Measurements from ENCODE around the gene CIDEC. TPM values are rescaled to one million over a fixed set of nuclear protein-coding genes. Genes with fewer than 3 reads are reported as not detected.
A peak's percentile ranks its signal among the peaks of the same experiment; 100 is the strongest.

Gene CIDEC
- total and polyA plus RNA-seq, 7 donors = 1.6 to 120 (median 30.6) TPM

DNA sequence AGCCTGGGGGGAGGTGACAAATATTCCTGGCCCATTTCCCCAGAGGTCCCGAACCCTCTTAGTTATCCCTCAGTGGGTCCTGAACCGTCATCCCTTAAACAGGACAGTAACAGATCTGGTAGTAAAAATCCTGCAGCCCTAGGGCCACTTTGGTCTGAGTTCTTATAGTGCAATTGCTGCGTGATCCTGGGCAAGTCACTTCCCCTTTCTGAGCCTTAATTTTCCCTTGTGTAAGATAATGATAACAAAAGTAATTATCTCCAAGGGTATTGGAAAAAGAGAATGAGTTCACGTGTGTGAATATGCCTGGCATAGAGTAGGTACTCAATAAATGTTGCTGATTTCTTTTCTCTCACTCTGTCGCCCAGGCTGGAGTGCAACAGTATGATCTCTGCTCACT is 7.4 kb upstream of the CIDEC start:
- TF ChIP-seq EP300 (IDR thresholded peaks at IDR 0.05) (no peak), POLR2AphosphoS5 (IDR thresholded peaks at IDR 0.05) (no peak), POLR2A (IDR thresholded peaks at IDR 0.05) (no peak)
- TF ChIP-seq, protein P1, sequence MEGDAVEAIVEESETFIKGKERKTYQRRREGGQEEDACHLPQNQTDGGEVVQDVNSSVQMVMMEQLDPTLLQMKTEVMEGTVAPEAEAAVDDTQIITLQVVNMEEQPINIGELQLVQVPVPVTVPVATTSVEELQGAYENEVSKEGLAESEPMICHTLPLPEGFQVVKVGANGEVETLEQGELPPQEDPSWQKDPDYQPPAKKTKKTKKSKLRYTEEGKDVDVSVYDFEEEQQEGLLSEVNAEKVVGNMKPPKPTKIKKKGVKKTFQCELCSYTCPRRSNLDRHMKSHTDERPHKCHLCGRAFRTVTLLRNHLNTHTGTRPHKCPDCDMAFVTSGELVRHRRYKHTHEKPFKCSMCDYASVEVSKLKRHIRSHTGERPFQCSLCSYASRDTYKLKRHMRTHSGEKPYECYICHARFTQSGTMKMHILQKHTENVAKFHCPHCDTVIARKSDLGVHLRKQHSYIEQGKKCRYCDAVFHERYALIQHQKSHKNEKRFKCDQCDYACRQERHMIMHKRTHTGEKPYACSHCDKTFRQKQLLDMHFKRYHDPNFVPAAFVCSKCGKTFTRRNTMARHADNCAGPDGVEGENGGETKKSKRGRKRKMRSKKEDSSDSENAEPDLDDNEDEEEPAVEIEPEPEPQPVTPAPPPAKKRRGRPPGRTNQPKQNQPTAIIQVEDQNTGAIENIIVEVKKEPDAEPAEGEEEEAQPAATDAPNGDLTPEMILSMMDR (IDR thresholded peaks at IDR 0.05) = no peak
- DNase-seq = no peak
- intact Hi-C loops (cut with DNase I) = no loop called here
- Histone ChIP-seq H3K4me1 (peaks cover 0 to 38% (median 28%) of the 10 kb centered on the region in 4 donors), H3K36me3 (peaks cover 0 to under 1% (median 0%) of the 10 kb centered on the region in 4 donors), H3K27ac (no peak overlapping the region), H3K27me3 (no peaks in the 10 kb centered on the region), H3K4me3 (no peak overlapping the region), H3K9me3 (no peaks in the 10 kb centered on the region)
- WGBS, 2 donors = 89% methylated on average over 5 of the region's 5 CpGs

DNA sequence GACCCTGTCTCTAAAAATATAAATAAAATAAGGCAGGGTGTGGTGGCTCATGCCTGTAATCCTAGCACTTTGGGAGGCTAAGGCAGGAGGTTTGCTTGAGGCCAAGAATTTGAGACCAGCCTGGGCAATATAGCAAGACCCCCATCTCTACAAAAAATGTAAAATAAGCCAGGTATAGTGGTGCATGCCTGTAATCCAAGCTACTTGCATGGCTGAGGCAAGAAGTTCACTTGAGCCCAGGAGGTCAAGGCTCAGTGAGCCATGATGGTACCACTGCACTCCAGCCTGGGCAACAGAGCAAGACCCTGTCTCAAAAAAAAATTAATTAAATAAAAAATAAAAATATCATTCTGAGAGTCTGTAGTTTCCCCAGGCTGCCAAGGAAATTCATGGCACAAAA is 6.3 kb upstream of the CIDEC start:
- no peak for DNase-seq
- H3K27me3 ChIP-seq = no peaks in the 10 kb centered on the region
- no peaks in the 10 kb centered on the region for H3K36me3 ChIP-seq
- intact Hi-C loops (cut with DNase I) = no loop called here
- peaks cover 0 to 26% (median 20%) of the 10 kb centered on the region in 4 donors for H3K4me1 ChIP-seq
- H3K9me3 ChIP-seq = no peaks in the 10 kb centered on the region
- H3K27ac ChIP-seq = no peak overlapping the region
- TF ChIP-seq EP300 (IDR thresholded peaks at IDR 0.05) (no peak), POLR2A (IDR thresholded peaks at IDR 0.05) (no peak), POLR2AphosphoS5 (IDR thresholded peaks at IDR 0.05) (no peak)
- TF ChIP-seq, protein P1 (IDR thresholded peaks at IDR 0.05) = no peak
- H3K4me3 ChIP-seq = no peak overlapping the region

DNA sequence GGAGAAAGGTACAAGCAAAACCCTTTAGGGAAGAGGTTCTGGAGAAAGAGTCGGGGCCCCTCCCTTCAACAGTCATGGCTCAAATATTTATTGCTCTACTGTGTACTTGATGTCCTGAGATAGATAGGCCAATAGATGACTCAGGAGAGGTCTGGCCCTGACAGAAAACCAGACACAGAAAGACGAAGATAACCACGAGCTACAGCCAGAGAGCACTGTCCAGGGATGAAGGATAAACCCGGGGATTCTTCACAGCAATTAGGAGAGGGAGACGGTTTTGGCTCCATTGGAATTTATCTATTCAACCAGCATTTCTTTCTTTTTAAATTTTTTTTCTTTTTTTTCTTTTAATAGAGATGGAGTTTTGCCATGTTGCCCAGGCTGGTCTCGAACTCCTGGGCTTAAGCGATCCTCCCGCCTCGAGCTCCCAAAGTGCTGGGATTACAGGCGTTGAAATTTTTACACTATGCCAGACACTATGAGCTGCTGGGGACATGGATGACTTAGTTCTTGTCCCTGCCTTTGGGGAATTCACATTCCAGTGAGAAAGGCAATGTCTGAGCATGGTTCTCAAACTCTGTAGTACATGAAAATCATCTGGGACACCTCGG is 4.6 kb upstream of the CIDEC start:
- H3K27ac ChIP-seq = peak overlapping the region in 3 of 4 donors; percentile 41 to 71 (median 53)
- H3K9me3 ChIP-seq = no peaks in the 10 kb centered on the region
- peaks cover 0 to 18% (median 13%) of the 10 kb centered on the region in 4 donors for H3K4me1 ChIP-seq
- no peak for DNase-seq
- no peak overlapping the region for H3K4me3 ChIP-seq
- H3K36me3 ChIP-seq = no peaks in the 10 kb centered on the region
- no peak for TF ChIP-seq POLR2A (IDR thresholded peaks at IDR 0.05)
- TF ChIP-seq POLR2AphosphoS5 (IDR thresholded peaks at IDR 0.05) = peak in 3 of 4 donors; percentile 29 to 47 (median 47)
- 72 to 81% methylated on average over 11 of the region's 11 CpGs for WGBS, 2 donors
- intact Hi-C loops (cut with DNase I) = no loop called here
- no peaks in the 10 kb centered on the region for H3K27me3 ChIP-seq

DNA sequence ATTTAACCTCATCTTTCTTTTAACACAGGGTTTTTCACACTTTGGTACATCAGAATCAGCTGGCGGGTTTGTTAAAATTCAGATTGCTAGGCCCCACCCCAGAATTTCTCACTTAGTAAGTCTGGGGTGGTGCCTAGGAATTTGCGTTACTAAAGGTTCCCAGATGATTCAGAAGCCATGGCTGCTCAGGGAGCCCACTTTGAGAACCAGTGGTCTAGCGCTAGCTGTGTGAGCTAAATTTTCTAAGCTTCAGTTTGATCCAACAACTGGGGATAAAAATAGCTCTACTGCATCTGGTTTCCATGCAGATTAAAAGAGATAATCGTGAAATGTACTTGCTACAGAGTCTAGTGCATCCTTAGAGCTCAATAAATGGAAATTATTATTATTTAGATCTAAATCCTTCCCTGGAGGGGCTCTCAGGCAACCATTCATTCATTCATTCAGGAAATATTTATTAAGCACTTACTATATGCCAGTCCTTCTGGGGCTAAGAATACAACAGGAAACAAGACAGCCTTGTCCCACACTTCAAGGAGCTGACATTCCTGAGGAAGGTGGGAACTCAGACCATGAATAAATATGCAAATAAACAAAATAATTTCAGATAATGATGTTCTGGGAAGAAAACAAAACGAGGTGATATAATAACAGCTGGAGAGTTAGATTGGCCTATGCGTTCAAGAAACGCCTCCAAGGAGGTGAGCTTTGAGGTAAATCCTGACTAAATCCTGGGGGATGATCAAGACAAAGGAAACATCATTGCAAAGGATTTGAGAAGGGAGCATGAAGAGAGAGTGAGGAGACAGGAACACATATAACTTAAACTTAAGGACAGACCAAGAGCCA is 3.9 kb upstream of the CIDEC start:
- H3K27ac ChIP-seq = peak overlapping the region in 3 of 4 donors; percentile 41 to 71 (median 53)
- DNase-seq = no peak
- intact Hi-C loops (cut with DNase I) = no loop called here

DNA sequence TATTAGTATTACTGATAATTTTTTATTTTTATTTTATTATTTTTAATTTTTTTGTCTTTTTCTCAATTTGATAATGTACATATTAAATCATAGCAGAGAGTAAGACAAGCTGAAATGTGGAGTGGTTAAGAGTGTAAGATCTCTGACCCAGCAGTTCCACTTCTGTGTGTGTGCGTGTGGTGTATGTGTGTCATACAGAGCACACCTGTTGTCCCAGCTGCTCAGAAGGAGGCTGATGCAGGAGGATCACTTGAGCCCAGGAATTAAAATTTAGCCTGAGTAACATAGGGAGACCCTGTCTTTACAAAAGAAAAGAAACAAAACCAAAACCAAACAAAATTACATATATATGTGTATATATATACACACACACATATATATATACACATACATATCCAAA is 1.4 kb upstream of the CIDEC start:
- no peaks in the 10 kb centered on the region for H3K9me3 ChIP-seq
- intact Hi-C loops (cut with DNase I) = no loop called here
- H3K4me1 ChIP-seq = peaks cover 0 to 18% (median 13%) of the 10 kb centered on the region in 4 donors
- no peak overlapping the region for H3K4me3 ChIP-seq
- H3K27ac ChIP-seq = no peak overlapping the region
- DNase-seq = no peak
- WGBS, 2 donors = 88 to 90% methylated on average over 1 of the region's 1 CpG
- TF ChIP-seq, protein P1 (IDR thresholded peaks at IDR 0.05) = no peak
- TF ChIP-seq EP300 (IDR thresholded peaks at IDR 0.05) = no peak
- TF ChIP-seq POLR2A (IDR thresholded peaks at IDR 0.05) = no peak
- no peak for TF ChIP-seq POLR2AphosphoS5 (IDR thresholded peaks at IDR 0.05)
- no peaks in the 10 kb centered on the region for H3K36me3 ChIP-seq
- H3K27me3 ChIP-seq = no peaks in the 10 kb centered on the region

More for the DNA sequence above, 3.9 kb upstream of the CIDEC start:
- Histone ChIP-seq H3K4me3 (no peak overlapping the region), H3K4me1 (peaks cover 0 to 18% (median 13%) of the 10 kb centered on the region in 4 donors), H3K27me3 (no peaks in the 10 kb centered on the region), H3K36me3 (no peaks in the 10 kb centered on the region), H3K9me3 (no peaks in the 10 kb centered on the region)
- 85 to 87% methylated on average over 7 of the region's 7 CpGs for WGBS, 2 donors
- TF ChIP-seq POLR2A (IDR thresholded peaks at IDR 0.05) (no peak), POLR2AphosphoS5 (IDR thresholded peaks at IDR 0.05) (no peak), EP300 (IDR thresholded peaks at IDR 0.05) (no peak)
- TF ChIP-seq, protein P1 (IDR thresholded peaks at IDR 0.05) = no peak
